Measurements from ENCODE around the gene CDK5RAP2. TPM values are rescaled to one million over a fixed set of nuclear protein-coding genes. Genes with fewer than 3 reads are reported as not detected.

CDK5RAP2 gene
- total and polyA plus RNA-seq, 9 of the 15 experiments (the other 6 are each of a cell fraction or from before 2014, with no cell fraction given): 19.9 to 68.8 (median 42.2) TPM

GRCh38 chr9:120392711-120393110 lies 187.3 kb downstream of the CDK5RAP2 start:
- no TSS peak for BruUV-seq (replicated peaks)
- Histone ChIP-seq H3K79me2 (ENCODE audit: control insufficient read depth, insufficient read depth, low read length) (no peaks in the 10 kb centered on the region), H3K9me3 (replicated peaks; ENCODE audit: control insufficient read depth, insufficient read depth, low read depth, low read length) (no peaks in the 10 kb centered on the region), H3K4me2 (ENCODE audit: insufficient read depth, low read length) (no peak overlapping the region), H4K20me1 (replicated peaks; ENCODE audit: control insufficient read depth, insufficient read depth, low read length) (no peaks in the 10 kb centered on the region), H2AFZ (ENCODE audit: low read depth, low read length) (no peak overlapping the region), H3K4me3 (no peak overlapping the region), H3K9ac (ENCODE audit: insufficient read depth in 1 of 2, low read depth in 2 of 2, low read length in 2 of 2) (no peak overlapping the region), H3K36me3 (ENCODE audit: control insufficient read depth, insufficient read depth, low read length) (peaks cover 93% of the 10 kb centered on the region), H3K27me3 (ENCODE audit: control insufficient read depth in 2 of 2, insufficient read depth in 2 of 2, low read length in 2 of 2) (no peaks in the 10 kb centered on the region), H3K27ac (ENCODE audit: extremely low read depth, low read depth, low read length) (no peak overlapping the region), H3K4me1 (replicated peaks in 1 of 2; ENCODE audit: control insufficient read depth in 2 of 2, insufficient read depth in 2 of 2, low read length in 2 of 2) (no peaks in the 10 kb centered on the region), H3K9me1 (ENCODE audit: control insufficient read depth, insufficient read depth, low read length) (no peaks in the 10 kb centered on the region)
- DNase-seq (ENCODE audit: extremely low read depth in 1 of 4, low spot score in 3 of 4) (no peak), ATAC-seq (no peak), FAIRE-seq (no peak)
- 89% methylated on average over 8 of the region's 8 CpGs for WGBS (ENCODE audit: insufficient coverage, low coverage, missing lambda C conversion rate)
- no peak for TF ChIP-seq PHTF2 (CRISPR knock-in tag; IDR thresholded peaks at IDR 0.05)
- in situ Hi-C loops (cut with MboI) (no loop called here), intact Hi-C loops (cut with micrococcal nuclease) (no loop called here)
- CTCF ChIA-PET (ENCODE audit: low intra/inter-chr PET ratio): no interaction called here
- POLR2A ChIA-PET: no interaction called here

DNA sequence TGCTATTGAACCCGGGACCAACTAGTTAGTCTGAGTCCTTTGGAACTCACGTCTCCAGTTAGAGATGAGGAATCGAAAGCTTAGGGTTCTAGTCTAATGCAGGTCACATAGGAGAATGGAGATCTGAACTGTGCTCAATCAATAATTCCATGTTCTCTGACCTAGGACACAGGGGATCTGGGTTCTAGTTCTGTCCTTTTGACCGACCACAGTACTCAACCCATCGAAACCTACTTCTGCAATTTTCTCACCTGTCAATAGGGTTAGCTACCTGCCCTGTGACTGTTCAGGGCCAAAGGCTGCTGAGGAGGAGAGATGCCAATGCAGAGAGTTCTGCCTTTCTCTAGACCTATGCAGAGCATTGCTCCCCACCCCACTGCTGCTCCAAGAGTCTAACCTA lies 187.7 kb downstream of the CDK5RAP2 start:
- H3K27ac ChIP-seq (ENCODE audit: extremely low read depth, low read depth, low read length): no peak overlapping the region
- no peaks in the 10 kb centered on the region for H4K20me1 ChIP-seq (replicated peaks; ENCODE audit: control insufficient read depth, insufficient read depth, low read length)
- H3K27me3 ChIP-seq (ENCODE audit: control insufficient read depth in 2 of 2, insufficient read depth in 2 of 2, low read length in 2 of 2): no peaks in the 10 kb centered on the region
- H3K4me2 ChIP-seq (ENCODE audit: insufficient read depth, low read length): no peak overlapping the region
- ATAC-seq (no peak), DNase-seq (ENCODE audit: extremely low read depth in 1 of 4, low spot score in 3 of 4) (no peak), FAIRE-seq (no peak)
- H3K9me1 ChIP-seq (ENCODE audit: control insufficient read depth, insufficient read depth, low read length): no peaks in the 10 kb centered on the region
- H3K4me1 ChIP-seq (replicated peaks in 1 of 2; ENCODE audit: control insufficient read depth in 2 of 2, insufficient read depth in 2 of 2, low read length in 2 of 2): no peaks in the 10 kb centered on the region
- H2AFZ ChIP-seq (ENCODE audit: low read depth, low read length): no peak overlapping the region
- ChIA-PET POLR2A (interaction anchor here (0.6 kb wide), 1 partner anchor 15 kb away, joined by 5 read pairs; no protein-coding TSS in a partner anchor), CTCF (ENCODE audit: low intra/inter-chr PET ratio) (no interaction called here)
- in situ Hi-C loops (cut with MboI): no loop called here
- TF ChIP-seq ZFP36 (IDR thresholded peaks at IDR 0.05; ENCODE audit: low read depth, low read length, partially characterized antibody) (no peak), NR4A1 (CRISPR knock-in tag; IDR thresholded peaks at IDR 0.05) (no peak), NR4A1 (tag; IDR thresholded peaks at IDR 0.05) (no peak), FOXA3 (CRISPR knock-in tag; conservative IDR thresholded peaks at IDR 0.05 in 1 of 2, IDR thresholded peaks at IDR 0.05 in 1 of 2) (no peak), ESRRB (CRISPR knock-in tag; IDR thresholded peaks at IDR 0.05; ENCODE audit: borderline replicate concordance) (no peak), ARHGAP35 (IDR thresholded peaks at IDR 0.05; ENCODE audit: partially characterized antibody) (no peak), BRD9 (IDR thresholded peaks at IDR 0.05; ENCODE audit: low read depth, partially characterized antibody) (no peak), SNAPC5 (CRISPR knock-in tag; IDR thresholded peaks at IDR 0.05) (no peak)
- TF ChIP-seq, protein P1, sequence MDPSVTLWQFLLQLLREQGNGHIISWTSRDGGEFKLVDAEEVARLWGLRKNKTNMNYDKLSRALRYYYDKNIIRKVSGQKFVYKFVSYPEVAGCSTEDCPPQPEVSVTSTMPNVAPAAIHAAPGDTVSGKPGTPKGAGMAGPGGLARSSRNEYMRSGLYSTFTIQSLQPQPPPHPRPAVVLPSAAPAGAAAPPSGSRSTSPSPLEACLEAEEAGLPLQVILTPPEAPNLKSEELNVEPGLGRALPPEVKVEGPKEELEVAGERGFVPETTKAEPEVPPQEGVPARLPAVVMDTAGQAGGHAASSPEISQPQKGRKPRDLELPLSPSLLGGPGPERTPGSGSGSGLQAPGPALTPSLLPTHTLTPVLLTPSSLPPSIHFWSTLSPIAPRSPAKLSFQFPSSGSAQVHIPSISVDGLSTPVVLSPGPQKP (CRISPR knock-in tag; IDR thresholded peaks at IDR 0.05): no peak
- TF ChIP-seq, protein P2, sequence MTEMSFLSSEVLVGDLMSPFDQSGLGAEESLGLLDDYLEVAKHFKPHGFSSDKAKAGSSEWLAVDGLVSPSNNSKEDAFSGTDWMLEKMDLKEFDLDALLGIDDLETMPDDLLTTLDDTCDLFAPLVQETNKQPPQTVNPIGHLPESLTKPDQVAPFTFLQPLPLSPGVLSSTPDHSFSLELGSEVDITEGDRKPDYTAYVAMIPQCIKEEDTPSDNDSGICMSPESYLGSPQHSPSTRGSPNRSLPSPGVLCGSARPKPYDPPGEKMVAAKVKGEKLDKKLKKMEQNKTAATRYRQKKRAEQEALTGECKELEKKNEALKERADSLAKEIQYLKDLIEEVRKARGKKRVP (CRISPR knock-in tag; IDR thresholded peaks at IDR 0.05): no peak
- intact Hi-C loops (cut with micrococcal nuclease): no loop called here
- H3K4me3 ChIP-seq: no peak overlapping the region
- BruUV-seq (replicated peaks): no TSS peak
- H3K79me2 ChIP-seq (ENCODE audit: control insufficient read depth, insufficient read depth, low read length): no peaks in the 10 kb centered on the region
- H3K36me3 ChIP-seq (ENCODE audit: control insufficient read depth, insufficient read depth, low read length): peaks cover 90% of the 10 kb centered on the region
- 92% methylated on average over 5 of the region's 5 CpGs for WGBS (ENCODE audit: insufficient coverage, low coverage, missing lambda C conversion rate)
- H3K9me3 ChIP-seq (replicated peaks; ENCODE audit: control insufficient read depth, insufficient read depth, low read depth, low read length): no peaks in the 10 kb centered on the region
- H3K9ac ChIP-seq (ENCODE audit: insufficient read depth in 1 of 2, low read depth in 2 of 2, low read length in 2 of 2): no peak overlapping the region

Measured in K562 (cell line).